Ishikawa (cell line): ENCODE data around the gene PDGFRA.

Experiments used
- CEBPB ChIP-seq: IDR thresholded peaks from 2 replicates; pipeline ENCODE4 v1.6.1; 2012
- CREB1 ChIP-seq: IDR thresholded peaks from 2 replicates; pipeline ENCODE4 v1.6.1; 2012; ENCODE audit warnings: low read depth
- EP300 ChIP-seq: IDR thresholded peaks from 2 replicates; pipeline ENCODE4 v1.6.1; 2012; ENCODE audit warnings: borderline replicate concordance
- TAF1 ChIP-seq: IDR thresholded peaks from 2 replicates; pipeline ENCODE4 v1.6.1; 2012; ENCODE audit warnings: low read depth, mild to moderate bottlenecking
- TEAD4 ChIP-seq: IDR thresholded peaks from 2 replicates; pipeline ENCODE4 v1.6.1; 2012
- YY1 ChIP-seq: IDR thresholded peaks from 2 replicates; pipeline ENCODE4 v1.6.1; 2012; ENCODE audit warnings: low read depth
- ZBTB7A ChIP-seq: IDR thresholded peaks from 2 replicates; pipeline ENCODE4 v1.6.1; 2012; ENCODE audit warnings: low read depth
- TF ChIP-seq, protein P1 (sequence below): IDR thresholded peaks from 2 replicates; pipeline ENCODE4 v1.6.1; 2012
- TF ChIP-seq, protein P2 (sequence below): IDR thresholded peaks from 2 replicates; pipeline ENCODE4 v1.6.1; 2012

DNA sequence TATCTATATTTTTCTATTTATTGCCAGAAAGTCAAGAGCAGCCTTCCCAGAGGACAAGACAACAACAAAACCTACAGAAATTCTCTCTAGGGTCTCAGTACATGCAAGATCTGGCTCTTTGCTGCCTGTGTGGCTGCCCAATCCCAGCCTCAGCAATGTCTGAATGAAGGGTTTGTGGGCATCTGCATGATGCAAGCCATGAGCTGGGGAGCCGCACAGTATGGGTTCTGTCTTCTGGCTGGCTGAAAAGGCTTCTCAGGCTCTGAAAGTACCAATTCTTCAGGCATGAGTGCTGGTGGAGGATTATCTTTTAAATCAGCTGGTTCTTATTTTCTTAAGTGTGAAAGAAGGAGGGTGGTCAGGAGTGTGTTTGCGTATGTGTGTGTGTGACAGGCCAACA lies 104.6 kb downstream of the PDGFRA start:
- TF ChIP-seq EP300, result no peak
- TF ChIP-seq CEBPB, result no peak
- TF ChIP-seq YY1, result no peak
- TF ChIP-seq, protein P1, sequence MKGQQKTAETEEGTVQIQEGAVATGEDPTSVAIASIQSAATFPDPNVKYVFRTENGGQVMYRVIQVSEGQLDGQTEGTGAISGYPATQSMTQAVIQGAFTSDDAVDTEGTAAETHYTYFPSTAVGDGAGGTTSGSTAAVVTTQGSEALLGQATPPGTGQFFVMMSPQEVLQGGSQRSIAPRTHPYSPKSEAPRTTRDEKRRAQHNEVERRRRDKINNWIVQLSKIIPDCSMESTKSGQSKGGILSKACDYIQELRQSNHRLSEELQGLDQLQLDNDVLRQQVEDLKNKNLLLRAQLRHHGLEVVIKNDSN, result no peak
- no peak for TF ChIP-seq TEAD4
- no peak for TF ChIP-seq TAF1
- TF ChIP-seq, protein P2, sequence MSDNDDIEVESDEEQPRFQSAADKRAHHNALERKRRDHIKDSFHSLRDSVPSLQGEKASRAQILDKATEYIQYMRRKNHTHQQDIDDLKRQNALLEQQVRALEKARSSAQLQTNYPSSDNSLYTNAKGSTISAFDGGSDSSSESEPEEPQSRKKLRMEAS, result no peak
- TF ChIP-seq ZBTB7A, result no peak
- no peak for TF ChIP-seq CREB1
